ENCODE data around the gene PLD3.
A peak's percentile ranks its signal among the peaks of the same experiment; 100 is the strongest.

Gene PLD3

DNA sequence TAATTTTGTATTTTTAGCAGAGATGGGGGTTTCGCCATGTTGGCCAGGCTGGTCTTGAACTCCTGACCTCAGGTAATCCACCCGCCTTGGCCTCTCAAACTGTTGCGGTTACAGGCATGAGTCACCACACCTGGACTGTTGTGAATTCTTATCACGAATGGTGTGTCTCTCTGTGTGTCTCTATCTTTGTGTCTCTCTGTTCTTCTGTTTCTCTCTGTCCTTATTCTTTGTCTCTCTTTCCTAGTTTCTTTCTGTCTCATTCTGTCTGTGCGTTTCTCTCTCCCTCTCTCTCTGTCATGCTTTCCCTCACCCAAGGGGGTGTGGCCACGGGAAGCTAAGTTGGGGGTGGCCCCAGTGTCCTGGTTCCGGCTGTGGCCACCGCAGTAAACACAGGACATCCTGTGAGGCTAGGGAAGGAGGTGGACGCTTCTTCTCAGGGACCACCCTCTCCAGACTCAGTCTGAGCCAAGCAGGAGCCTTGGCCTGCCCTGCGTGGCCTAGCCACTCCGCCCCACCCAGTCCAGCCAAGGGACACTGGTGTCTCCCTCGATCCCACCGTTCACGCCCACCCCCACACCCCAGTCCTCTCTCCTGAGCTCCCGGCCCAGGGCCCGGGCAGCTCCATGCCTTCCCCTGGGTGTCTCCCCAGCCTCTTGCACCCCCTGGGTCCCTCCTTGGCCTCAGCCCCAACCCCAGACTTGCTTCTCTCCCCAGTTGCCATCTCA, 68.6 kb downstream of the PLD3 start:
- DNase-seq, result no peak

DNA sequence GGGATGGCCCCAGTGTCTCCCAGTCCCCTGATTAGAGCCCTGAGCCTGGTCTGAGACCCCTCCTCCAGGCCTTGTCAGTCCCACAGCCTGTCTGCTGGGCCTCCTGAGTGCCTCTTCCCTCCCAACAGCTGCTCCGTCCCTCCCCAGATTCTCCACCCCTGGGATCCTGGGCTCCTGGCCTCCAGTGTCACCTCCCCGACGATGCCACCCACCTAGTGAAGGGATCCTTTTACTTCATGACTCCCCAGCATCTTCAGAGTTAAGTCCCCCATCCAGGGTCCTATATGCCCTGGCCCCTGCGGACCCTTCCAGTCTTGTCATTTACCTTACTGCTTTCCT, 69.1 kb downstream of the PLD3 start:
- DNase-seq, result no peak

DNA sequence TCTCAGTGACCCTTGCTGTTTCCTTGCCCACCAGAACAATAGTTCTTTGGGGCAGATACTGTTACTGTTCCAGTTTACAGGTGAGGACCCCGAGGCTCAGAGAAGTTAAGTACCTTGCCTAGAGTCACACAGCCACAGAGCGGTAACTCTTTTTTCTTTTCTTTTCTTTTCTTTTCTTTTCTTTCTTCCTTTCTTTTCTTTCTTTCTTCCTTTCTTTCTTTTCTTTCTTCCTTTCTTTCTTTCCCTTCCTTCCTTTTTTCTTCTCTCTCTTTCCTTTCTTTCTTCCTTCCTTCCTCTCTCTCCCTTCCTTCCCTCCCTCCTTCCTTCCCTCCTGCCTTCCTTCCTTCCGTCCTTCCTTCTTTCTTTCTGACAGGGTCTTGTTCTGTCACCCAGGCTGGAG, 69.5 kb downstream of the PLD3 start:
- DNase-seq, result no peak

DNA sequence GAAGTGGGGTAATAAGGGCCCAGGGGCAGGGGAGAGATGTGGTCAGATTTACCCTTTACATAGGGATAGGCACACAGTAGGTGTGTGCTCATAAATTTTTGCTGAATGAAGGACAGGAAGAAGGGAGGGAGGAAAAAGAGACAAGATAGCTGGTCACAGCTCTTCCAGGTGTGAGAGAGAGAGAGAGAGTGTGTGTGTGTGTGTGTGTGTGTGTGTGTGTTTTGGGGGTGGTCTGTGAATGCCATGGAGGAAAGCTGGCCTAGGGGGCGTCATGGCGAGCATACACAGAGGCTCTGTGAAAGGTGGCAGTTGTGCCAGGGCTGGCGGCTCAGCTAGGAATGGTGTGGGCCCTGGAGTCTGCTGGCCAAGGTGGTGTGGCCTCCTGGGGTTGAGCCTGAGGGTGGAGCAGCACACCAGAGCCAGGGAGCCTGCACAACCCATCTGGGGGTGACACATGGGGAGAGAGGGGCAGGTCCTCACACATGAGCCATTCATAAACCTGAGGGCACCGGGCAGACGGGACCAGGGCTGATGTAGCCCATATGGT, 70.6 kb downstream of the PLD3 start:
- DNase-seq, result no peak

DNA sequence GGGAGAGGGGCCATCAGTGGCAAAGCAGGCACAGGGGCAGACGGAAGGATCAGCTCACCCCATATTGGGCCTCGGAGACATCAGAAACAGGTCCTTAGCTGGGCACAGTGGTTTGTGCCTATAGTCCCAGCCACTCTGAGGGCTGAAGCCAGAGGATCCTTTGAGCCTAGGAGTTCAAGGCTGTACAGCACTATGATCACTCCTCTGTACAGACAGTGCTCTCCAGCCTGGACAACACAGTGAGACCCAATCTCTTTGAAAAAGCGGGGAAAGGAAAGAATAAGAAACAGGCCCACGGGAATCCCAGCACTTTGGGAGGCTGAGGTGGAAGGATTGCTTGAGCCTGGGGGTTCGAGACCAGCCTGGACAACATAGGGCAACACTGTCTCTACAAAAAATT, 71.3 kb downstream of the PLD3 start:
- no peak for DNase-seq

DNA sequence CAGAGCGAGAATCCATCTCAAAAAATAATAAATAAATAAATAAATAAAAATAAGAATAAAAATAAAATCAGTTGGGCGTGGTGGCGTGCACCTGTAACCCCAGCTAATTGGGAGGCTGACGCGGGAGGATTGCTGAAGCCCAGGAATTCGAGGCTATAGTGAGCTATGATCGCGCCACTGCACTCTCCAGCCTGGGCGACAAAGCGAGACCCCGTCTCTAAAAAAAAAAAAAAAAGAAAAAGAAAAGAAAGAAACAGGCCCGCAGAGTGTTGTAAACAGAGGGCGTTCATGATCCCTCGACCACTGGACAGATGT, 71.9 kb downstream of the PLD3 start:
- no peak for DNase-seq

DNA sequence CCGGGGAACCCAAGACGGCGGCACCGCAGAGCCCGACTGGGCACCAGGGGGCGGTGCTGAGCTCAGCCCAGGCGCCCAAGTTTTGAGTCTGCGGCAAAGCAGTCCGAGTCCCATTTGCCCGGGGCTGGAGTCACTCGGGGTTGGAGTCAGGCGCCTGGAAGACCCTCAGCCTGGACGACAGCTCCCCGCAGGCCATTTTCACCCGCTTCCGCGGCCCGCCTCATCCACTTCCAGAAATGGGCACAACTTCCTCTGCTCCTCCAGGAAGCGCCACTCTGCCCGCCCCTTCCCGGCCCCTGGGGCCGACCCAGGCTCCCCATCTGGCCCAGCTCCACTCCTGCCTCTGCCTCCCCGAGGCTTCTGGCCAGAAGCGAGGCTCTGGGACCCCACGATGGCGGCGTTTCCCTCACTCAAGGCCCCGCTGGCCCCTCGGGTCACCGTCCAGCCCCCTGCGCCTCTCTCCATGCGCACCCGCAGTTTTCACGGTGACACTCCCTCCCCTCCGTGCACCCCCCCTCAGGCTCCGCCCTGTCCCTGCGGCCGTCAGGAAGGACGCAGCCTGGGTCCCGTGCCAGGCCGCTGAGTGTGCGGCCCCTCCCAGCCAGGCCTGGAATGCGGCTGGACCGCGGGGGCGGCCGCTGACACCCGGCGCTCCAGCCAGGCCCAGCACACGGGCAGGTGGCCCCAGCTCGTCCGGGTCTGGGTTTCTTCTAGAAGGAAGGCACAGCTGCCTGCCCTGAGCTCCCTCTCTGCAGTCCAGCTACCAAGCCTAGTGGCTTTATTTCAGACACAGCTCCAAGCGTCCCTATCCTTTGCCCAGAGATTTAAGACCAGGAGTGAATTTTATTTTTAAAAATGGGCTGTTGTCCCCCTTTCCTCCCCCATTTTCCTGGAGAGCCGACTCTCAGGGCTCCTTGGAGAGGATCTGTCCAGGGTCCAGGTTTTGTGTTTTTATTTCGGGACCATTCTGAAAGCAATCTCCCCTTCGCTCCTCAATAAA, 72.6 kb downstream of the PLD3 start:
- peak; percentile 93 for DNase-seq

DNA sequence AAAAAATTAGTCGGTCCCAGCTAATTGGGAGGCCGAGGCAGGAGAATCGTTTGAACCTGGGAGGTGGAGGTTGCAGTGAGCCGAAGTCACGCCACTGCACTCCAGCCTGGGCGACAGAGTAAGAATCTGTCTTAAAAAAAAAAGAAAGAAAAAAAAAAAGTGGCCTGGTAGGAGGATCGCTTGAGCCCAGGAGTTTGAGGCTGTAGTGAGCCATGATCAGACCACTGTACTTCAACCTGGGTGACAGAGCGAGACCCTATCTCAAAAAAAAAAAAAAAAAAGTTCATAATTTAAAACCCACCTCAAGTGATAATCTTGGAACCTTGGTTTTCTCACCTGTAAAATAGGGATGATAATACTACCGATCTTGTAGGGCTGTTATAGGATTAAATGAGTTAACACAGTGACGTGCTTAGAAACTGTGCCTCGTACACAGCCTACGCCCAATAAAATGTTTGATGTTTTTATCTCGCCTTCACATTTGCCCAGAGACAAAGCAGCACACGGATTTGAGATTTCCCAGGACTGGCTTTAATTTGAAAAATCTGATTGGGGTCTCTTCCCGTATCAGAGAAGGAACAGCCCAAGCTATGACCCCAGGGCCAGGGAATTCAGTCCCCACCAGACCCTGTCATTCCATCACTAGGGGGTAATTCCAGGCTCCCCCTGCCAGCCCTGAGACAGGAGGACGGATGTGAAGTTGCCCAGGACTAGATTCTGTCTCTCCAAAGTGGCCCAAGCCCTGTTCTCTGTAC, 73.7 kb downstream of the PLD3 start:
- no peak for DNase-seq

DNA sequence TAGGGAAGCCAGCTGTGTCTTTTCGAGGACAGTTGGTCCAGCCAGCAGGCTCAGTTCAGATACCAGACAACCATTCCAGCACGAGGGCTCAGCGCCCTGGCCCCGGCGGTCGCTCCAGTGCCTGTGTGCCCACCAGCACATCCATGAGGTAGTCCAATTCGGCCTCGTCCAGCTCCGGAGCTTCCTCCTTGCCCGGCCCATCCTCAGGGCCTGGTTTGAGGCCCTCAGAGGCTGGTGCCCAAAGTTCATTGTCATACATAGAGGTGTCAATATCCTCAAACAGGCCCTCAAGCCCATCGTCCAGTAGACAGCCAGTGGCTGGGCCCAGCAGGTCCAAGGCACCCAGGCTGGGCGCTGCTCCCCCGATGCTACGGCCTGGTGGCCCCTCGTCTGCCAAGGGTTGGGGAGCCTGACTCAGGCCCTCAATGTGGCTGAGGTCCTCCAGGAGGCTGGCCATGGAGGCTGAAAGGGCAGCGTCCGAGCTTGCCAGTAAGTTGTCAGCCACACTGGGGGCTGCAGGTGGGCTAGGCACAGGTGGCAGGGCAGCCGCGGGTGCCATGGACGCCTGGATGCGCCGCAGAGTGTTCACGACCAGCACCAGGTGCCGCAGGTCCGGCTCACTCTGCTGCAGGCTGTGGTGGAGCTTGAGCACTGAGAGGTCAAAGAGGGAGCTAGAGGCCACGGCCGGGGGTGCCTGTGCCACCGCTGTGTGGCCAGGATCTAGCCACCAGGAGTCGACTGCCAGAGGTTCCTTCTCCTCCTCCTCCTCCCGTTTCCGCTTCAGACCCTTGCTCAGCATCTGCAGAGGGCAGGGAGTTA, 74.5 kb downstream of the PLD3 start:
- no peak for DNase-seq

DNA sequence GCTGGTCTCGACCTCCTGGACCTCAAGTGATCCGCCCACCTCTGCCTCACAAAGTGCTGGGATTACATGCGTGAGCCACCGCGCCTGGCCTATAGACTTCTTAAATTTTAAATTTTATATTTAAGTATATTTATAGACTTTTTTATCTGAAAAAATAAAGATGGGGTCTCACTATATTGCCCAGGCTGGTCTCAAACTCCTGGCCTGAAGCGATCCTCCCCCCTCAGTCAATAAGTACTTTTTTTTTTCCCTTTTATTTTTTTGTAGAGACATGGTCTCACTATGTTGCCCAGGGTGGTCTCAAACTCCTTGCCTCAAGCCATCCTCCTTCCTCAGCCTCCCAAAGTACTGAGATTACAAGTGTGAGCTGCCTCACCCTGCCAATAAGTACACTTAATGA, 75.4 kb downstream of the PLD3 start:
- DNase-seq, result no peak

DNA sequence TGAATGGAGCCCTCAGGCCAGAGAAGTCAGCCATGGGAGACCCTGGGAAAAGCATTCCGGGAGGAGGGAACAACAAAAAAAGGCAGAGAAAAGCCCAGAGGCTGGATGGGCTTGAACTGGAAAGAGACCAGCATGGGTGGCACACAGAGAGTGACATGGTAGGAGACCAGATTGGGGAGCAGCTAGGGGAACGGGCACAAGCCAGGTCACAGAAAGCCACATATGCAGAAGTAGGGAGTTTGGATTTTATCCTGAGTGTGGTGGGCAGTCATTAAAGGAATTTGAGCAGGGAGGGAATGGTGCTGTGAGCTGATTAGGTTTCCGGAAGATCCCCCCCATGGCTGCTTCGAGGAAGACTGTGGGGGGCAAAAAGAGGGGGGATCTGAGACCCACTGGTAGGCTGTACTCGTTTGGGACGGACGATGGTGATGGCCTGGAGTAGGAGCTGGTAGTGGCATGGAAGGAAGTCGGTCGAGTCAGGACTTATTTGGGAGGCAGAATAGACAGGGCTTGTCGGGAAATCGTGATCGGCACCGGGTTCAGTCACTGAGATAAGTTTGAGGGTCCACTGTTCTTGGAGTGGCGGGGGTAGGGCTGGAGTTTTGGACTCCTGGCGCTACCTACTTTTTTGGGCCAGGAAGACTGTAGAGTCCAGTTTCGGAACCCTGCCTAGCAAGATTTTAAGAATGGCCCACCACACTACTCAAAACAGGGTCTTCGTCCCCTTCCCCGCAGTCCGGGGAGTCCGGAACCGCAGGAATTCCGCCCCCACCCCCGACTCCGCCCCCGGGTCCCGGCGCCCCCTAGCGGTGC, 76.3 kb downstream of the PLD3 start:
- DNase-seq, result no peak

DNA sequence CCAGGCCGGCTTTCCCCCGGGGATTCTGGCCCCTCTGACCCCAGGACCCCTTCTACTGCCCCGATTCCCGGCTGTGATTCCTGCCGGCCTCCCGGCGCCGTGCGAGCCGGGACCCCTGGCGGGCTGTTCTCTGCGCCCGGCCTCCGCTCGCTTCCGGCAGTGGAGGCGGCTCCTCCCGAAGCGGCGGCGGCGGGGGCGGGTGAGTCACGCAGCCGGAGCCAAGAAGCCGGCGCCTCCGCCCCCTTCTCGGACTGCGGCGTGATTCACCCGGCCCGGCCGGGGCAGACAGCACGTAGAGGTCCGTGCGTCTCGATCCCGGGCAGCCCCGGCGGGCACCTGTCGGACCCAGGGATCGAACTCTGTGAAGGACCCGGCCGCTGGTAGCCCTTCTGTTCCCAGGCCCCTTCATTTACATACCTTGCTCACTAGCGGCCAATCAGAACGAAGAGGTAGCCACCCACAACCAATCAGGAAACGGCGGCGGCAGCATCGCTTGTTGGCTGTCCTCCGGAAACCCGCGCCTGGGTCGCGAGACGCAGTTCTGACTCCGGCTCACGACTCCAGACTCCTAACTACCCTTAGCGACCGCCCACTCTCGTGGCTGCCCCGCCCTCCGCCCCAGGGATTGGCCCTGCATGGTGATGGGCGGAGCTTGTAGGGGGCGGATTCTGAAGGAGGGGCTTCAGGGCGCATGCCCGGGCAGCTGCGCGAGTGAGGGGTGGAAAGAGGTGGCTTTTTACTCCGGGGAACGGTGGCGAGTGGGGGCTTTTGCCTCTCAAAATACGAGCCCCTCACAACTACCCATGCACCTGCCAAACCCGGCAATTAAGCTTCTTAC, 77.2 kb downstream of the PLD3 start, which contains the start of gene SERTAD1:
Gene SERTAD1 (minus strand): TSS at position 543 of the 838 bp plus-strand sequence. CDS start 2,446 bp downstream, outside the sequence.
- DNase-seq, result peak; percentile 100

Data from NCI-H82 (cell line).